K562 (cell line): ENCODE measurements around the gene KMT2D. TPM values are rescaled to one million over a fixed set of nuclear protein-coding genes. Genes with fewer than 3 reads are reported as not detected.

Experiments
- ARID3A ChIP-seq: IDR thresholded peaks from 2 replicates; pipeline ENCODE4 v1.6.1; 2012; ENCODE audit warnings: low read depth, low read length, improper control_type of control experiment, borderline replicate concordance
- BRCA1 ChIP-seq, 2 experiments: fragments of 450-650 bp in 1 of 2; sonication (generic) in 1 of 2; formaldehyde crosslinking in 1 of 2; IDR thresholded peaks; 2 replicates each; pipeline versions ENCODE4 v1.5.0 to v1.6.1; 2017 to 2020; ENCODE audit warnings: mild to moderate bottlenecking in 1 of 2, missing genetic modification reagents in 1 of 2
- CTCF ChIP-seq, 3 experiments: IDR thresholded peaks in 2 of 3; conservative IDR thresholded peaks in 1 of 3; 2 replicates each; pipeline ENCODE4 v1.5.1; 2011 to 2012; ENCODE audit warnings: low read length in 3 of 3, mild to moderate bottlenecking in 3 of 3, control low read depth in 2 of 3, improper control_type of control experiment in 1 of 3, inconsistent platforms in 1 of 3, low read depth in 1 of 3, mixed read lengths in 1 of 3, moderate library complexity in 1 of 3; ENCODE audit not compliant: insufficient read depth in 2 of 3
- DIDO1 ChIP-seq: fragments of 450-650 bp; IDR thresholded peaks from 2 replicates; pipeline ENCODE4 v1.6.1; 2016; ENCODE audit warnings: low read depth, missing biosample characterization, missing genetic modification characterization
- HDAC2 ChIP-seq: fragments of 450-650 bp; IDR thresholded peaks from 2 replicates; pipeline ENCODE4 v1.6.1; 2016; ENCODE audit warnings: mild to moderate bottlenecking
- HNRNPL ChIP-seq: fragments of 200-400 bp; formaldehyde crosslinking; IDR thresholded peaks from 2 replicates; pipeline ENCODE4 v1.6.1; 2017; ENCODE audit warnings: low read depth, mild to moderate bottlenecking, low read length
- LEF1 ChIP-seq: fragments of 450-650 bp; IDR thresholded peaks from 2 replicates; pipeline ENCODE4 v1.6.1; 2016; ENCODE audit warnings: mild to moderate bottlenecking
- MAX ChIP-seq: sonication (generic); formaldehyde crosslinking; IDR thresholded peaks from 2 replicates; pipeline ENCODE4 v1.9.0; 2022; ENCODE audit warnings: mild to moderate bottlenecking, missing genetic modification reagents
- NFIX ChIP-seq: fragments of 250-450 bp; sonication (Bioruptor Pico); IDR thresholded peaks from 2 replicates; pipeline ENCODE4 v1.4.0; 2020; ENCODE audit warnings: low read depth, mild to moderate bottlenecking, moderate library complexity
- NFXL1 ChIP-seq: fragments of 450-650 bp; formaldehyde crosslinking; IDR thresholded peaks from 2 replicates; pipeline ENCODE4 v1.4.0; 2021; ENCODE audit warnings: mild to moderate bottlenecking
- RAD51 ChIP-seq: fragments of 450-650 bp; IDR thresholded peaks from 2 replicates; pipeline ENCODE4 v1.7.1; 2016; ENCODE audit warnings: low read depth, mild to moderate bottlenecking, borderline replicate concordance
- USF1 ChIP-seq: sonication (generic); formaldehyde crosslinking; IDR thresholded peaks from 2 replicates; pipeline ENCODE4 v1.9.0; 2022; ENCODE audit warnings: mild to moderate bottlenecking, missing genetic modification reagents
- ZNF407 ChIP-seq: fragments of 450-650 bp; IDR thresholded peaks from 2 replicates; pipeline ENCODE4 v1.6.1; 2016; ENCODE audit warnings: low read depth
- ZNF76 ChIP-seq: fragments of 250-450 bp; sonication (Bioruptor Pico); IDR thresholded peaks from 2 replicates; pipeline ENCODE4 v1.4.0; 2020; ENCODE audit warnings: mild to moderate bottlenecking, moderate library complexity, borderline replicate concordance
- polyA plus RNA-seq, 8 experiments: library from polyadenylated mRNA; depleted of rRNA in 4 of 8; stranded (reverse) in 5 of 8; unstranded in 3 of 8; fragments of >200 nt; fragmentation: Nextera tagmentation in 2 of 8; fragmentation: Illumina TruSeq in 1 of 8; extraction: Ambion mirVana in 2 of 8; extraction: Trizol in 1 of 8; gene quantifications; 2 replicates each; pipeline versions ENCODE4 v1.2.1 to v1.2.3, GENCODE V29; 2011 to 2014; ENCODE audit warnings: inconsistent platforms in 1 of 8, missing spikeins in 1 of 8
- total RNA-seq, 7 experiments: library from RNA; depleted of rRNA in 6 of 7; stranded (reverse); fragments of >200 nt in 6 of 7; fragmentation: Illumina TruSeq in 2 of 7; extraction: Trizol in 2 of 7; gene quantifications; 2 replicates each; pipeline versions ENCODE4 v1.2.1 to v1.2.3, GENCODE V29; 2011 to 2021; ENCODE audit warnings: low replicate concordance in 1 of 7

Gene KMT2D
- total and polyA plus RNA-seq, 9 of the 15 experiments (the other 6 are each of a cell fraction or from before 2014, with no cell fraction given), result 0.22 to 93.7 (median 13.7) TPM

GRCh38 chr12:49092086-49092815, 31.7 kb upstream of the KMT2D start (continued):
- TF ChIP-seq NFXL1 (CRISPR knock-in tag) (no peak), BRCA1 (IDR thresholded peaks at IDR 0.05) (no peak), BRCA1 (CRISPR knock-in tag; IDR thresholded peaks at IDR 0.05) (no peak), LEF1 (peak; percentile 95), HNRNPL (no peak), USF1 (CRISPR knock-in tag) (no peak), HDAC2 (peak; percentile 94; the same call in 1 of the 2 replicates), DIDO1 (0 out of 2 replicates have a peak, but pooled peaks have one; percentile 57), RAD51 (peak; percentile 34; the same call in 1 of the 2 replicates), ZNF407 (peak; percentile 50; the same call in 1 of the 2 replicates), ARID3A (0 out of 2 replicates have a peak, but pooled peaks have one; percentile 38), CTCF (IDR thresholded peaks at IDR 0.05 in 2 of 3, conservative IDR thresholded peaks at IDR 0.05 in 1 of 3; ENCODE audit: insufficient read depth in 2 of 3, low read depth in 1 of 3, low read length in 3 of 3) (peak; percentile 84 to 91 (median 85)), MAX (CRISPR knock-in tag) (peak; percentile 94), NFIX (CRISPR knock-in tag) (no peak), ZNF76 (no peak)
